ENCODE data around the gene ELF4.

Gene ELF4

GRCh38 chrX:130093271-130093670 is 17.0 kb downstream of the ELF4 start:
- no peak for ATAC-seq
- TF ChIP-seq GLIS3 (CRISPR knock-in tag; IDR thresholded peaks at IDR 0.05) (no peak), CSRNP3 (CRISPR knock-in tag; IDR thresholded peaks at IDR 0.05) (no peak), OSR1 (CRISPR knock-in tag; IDR thresholded peaks at IDR 0.05) (no peak), ARNTL (CRISPR knock-in tag; IDR thresholded peaks at IDR 0.05; ENCODE audit: borderline replicate concordance, low read depth) (no peak), ZFP3 (CRISPR knock-in tag; IDR thresholded peaks at IDR 0.05) (no peak), POU6F1 (CRISPR knock-in tag; IDR thresholded peaks at IDR 0.05; ENCODE audit: borderline replicate concordance, low read depth) (no peak), TSHZ2 (CRISPR knock-in tag; IDR thresholded peaks at IDR 0.05) (no peak), ZNF8 (CRISPR knock-in tag; IDR thresholded peaks at IDR 0.05) (no peak), ESRRG (CRISPR knock-in tag; IDR thresholded peaks at IDR 0.05) (no peak), TOX (CRISPR knock-in tag; IDR thresholded peaks at IDR 0.05; ENCODE audit: borderline replicate concordance) (no peak)

- ATAC-seq = peak; percentile 18; the same call in 1 of the 3 replicates
- TF ChIP-seq ZNF70 (CRISPR knock-in tag; IDR thresholded peaks at IDR 0.05) (no peak), ISL1 (CRISPR knock-in tag; IDR thresholded peaks at IDR 0.05) (no peak), BACH2 (CRISPR knock-in tag; IDR thresholded peaks at IDR 0.05; ENCODE audit: borderline replicate concordance) (no peak), ZNF8 (CRISPR knock-in tag; IDR thresholded peaks at IDR 0.05) (no peak), CSDC2 (CRISPR knock-in tag; IDR thresholded peaks at IDR 0.05) (no peak)
These were observed 18.2 kb downstream of the ELF4 start for GRCh38 chrX:130091980-130092522.

GRCh38 chrX:130090364-130090763 is 19.9 kb downstream of the ELF4 start:
- TF ChIP-seq ARNTL (CRISPR knock-in tag; IDR thresholded peaks at IDR 0.05; ENCODE audit: borderline replicate concordance, low read depth) = no peak
- no peak for TF ChIP-seq RARB (CRISPR knock-in tag; IDR thresholded peaks at IDR 0.05)
- TF ChIP-seq TSHZ2 (CRISPR knock-in tag; IDR thresholded peaks at IDR 0.05) = no peak
- TF ChIP-seq GLIS3 (CRISPR knock-in tag; IDR thresholded peaks at IDR 0.05) = no peak
- no peak for TF ChIP-seq ZNF8 (CRISPR knock-in tag; IDR thresholded peaks at IDR 0.05)
- no peak for TF ChIP-seq ZFP30 (CRISPR knock-in tag; IDR thresholded peaks at IDR 0.05)
- no peak for ATAC-seq

GRCh38 chrX:130086447-130087206 is 23.7 kb downstream of the ELF4 start:
- ATAC-seq = no peak
- TF ChIP-seq ESRRG (CRISPR knock-in tag; IDR thresholded peaks at IDR 0.05) (no peak), BACH2 (CRISPR knock-in tag; IDR thresholded peaks at IDR 0.05; ENCODE audit: borderline replicate concordance) (no peak), ZFP3 (CRISPR knock-in tag; IDR thresholded peaks at IDR 0.05) (no peak), TSHZ2 (CRISPR knock-in tag; IDR thresholded peaks at IDR 0.05) (no peak), CREB5 (CRISPR knock-in tag; IDR thresholded peaks at IDR 0.05; ENCODE audit: low read depth) (no peak), SNAI2 (CRISPR knock-in tag; IDR thresholded peaks at IDR 0.05) (no peak), ZC3H10 (CRISPR knock-in tag; IDR thresholded peaks at IDR 0.05) (no peak), POU6F1 (CRISPR knock-in tag; IDR thresholded peaks at IDR 0.05; ENCODE audit: borderline replicate concordance, low read depth) (no peak), RARB (CRISPR knock-in tag; IDR thresholded peaks at IDR 0.05) (no peak), GLIS3 (CRISPR knock-in tag; IDR thresholded peaks at IDR 0.05) (no peak), CSDC2 (CRISPR knock-in tag; IDR thresholded peaks at IDR 0.05) (no peak)
